LNCaP clone FGC (cell line): ENCODE data around the gene OR10K2.
"Not testable (repeated sequence)": the region's sequence is repeated elsewhere in the genome, so short reads cannot be mapped to it uniquely, and the experiment has no call there.

Source experiments
- DNase-seq: peaks from one replicate; pipeline ENCODE4 v3.0.0-alpha.2; 2011; ENCODE audit warnings: low read depth
- H3K4me3 ChIP-seq: 2 replicates; pipeline ENCODE4 v1.5.1; 2011; ENCODE audit warnings: mild to moderate bottlenecking, low read depth, low read length, control low read depth
- CTCF ChIP-seq: IDR thresholded peaks from 2 replicates; pipeline ENCODE4 v1.5.1; 2012; ENCODE audit warnings: mild to moderate bottlenecking; ENCODE audit not compliant: control insufficient read depth, insufficient read depth; ENCODE audit errors: extremely low read depth

Gene OR10K2

DNA sequence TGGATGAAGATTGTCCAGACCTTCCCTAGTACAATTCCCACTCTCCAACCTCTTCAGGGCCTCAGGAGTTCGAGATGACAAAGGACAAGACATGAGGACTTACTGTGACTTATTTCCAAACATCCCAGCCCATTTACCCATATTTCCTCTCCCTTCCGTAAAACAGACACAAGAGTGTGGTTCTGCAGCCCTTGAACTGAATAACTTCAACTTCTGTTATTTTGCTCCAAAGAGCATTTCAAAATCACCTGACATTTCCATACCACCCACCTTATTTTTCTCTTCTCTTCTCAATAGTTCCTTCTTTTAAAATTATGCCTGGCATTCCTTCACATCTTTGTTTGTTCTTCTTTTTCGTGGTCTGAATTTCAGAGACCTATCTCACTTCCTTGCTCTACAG lies 8.7 kb upstream of the OR10K2 start:
- no peak overlapping the region for H3K4me3 ChIP-seq
- no peak for DNase-seq
- no peak for TF ChIP-seq CTCF

DNA sequence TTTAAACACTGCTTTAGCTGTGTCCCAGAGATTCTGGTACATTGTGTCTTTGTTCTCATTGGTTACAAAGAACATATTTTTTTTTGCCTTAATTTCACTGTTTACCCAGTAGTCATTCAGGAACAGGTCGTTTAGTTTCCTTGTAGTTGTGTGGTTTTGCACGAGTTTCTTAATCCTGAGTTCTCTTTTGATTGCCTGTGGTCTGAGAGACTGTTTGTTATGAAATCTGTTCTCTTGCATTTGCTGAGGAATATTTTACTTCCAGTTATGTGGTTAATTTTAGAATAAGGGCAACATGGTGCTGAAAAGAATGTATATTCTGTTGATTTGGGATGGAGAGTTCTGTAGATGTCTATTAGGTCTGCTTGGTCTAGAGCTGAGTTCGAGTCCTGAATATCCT lies 4.1 kb upstream of the OR10K2 start:
- not testable (repeated sequence) for DNase-seq, H3K4me3 ChIP-seq

- H3K4me3 ChIP-seq: no peak overlapping the region
- DNase-seq: no peak
- no peak for TF ChIP-seq CTCF
Observed at GRCh38 chr1:158425027-158425426, 1.0 kb downstream of the OR10K2 start.

GRCh38 chr1:158422212-158422611 lies 3.8 kb downstream of the OR10K2 start:
- no peak for DNase-seq
- no peak overlapping the region for H3K4me3 ChIP-seq
- TF ChIP-seq CTCF: no peak

DNA sequence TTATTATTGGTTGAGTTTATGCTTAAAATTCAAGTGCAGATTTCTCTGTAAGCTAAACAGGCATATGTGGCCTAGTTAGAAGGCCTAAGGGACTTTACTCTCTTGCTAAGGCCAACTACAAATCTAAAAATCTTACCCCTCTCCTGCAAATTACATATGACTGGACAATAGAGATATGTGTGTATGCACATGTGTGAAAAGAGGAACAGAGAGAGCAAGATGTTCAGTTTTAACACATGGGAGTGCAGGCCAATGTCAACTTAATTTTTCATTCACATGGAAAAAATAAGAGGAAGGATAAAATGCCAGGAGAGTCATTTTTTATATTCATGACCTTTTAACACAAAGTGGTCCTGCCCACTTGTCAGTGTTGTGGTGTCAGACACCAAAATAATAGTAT lies 8.5 kb downstream of the OR10K2 start:
- TF ChIP-seq CTCF: no peak
- DNase-seq: no peak
- no peak overlapping the region for H3K4me3 ChIP-seq

GRCh38 chr1:158414651-158415345 lies 11.2 kb downstream of the OR10K2 start:
- TF ChIP-seq CTCF: no peak
- no peak for DNase-seq
- H3K4me3 ChIP-seq: no peak overlapping the region

DNA sequence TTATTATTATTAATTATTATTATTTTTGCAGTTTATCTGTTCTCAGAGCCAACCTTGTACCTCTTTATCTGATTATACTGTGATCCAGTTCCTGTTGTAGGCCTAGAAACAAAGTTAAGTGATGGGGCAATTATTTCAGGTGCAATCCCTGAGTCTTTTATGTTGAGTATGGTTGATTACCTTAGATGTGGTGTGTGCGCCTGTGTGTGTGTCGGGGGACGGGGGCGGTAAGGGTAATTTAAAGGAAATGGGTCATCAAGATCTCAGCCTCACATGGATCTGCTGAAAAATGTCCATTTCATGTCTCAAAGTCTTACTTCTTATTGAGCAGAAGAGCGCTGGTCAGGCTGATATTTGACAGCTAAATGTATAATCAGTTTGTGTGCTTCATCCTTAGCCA lies 18.9 kb downstream of the OR10K2 start:
- no peak overlapping the region for H3K4me3 ChIP-seq
- DNase-seq: no peak
- no peak for TF ChIP-seq CTCF
